ENCODE data around the gene FGFR3. TPM values are rescaled to one million over a fixed set of nuclear protein-coding genes. Genes with fewer than 3 reads are reported as not detected.

FGFR3 gene
- total and polyA plus RNA-seq, 2 of the 4 experiments (the other 2 are of a cell fraction): 0.18 to 0.67 TPM

DNA sequence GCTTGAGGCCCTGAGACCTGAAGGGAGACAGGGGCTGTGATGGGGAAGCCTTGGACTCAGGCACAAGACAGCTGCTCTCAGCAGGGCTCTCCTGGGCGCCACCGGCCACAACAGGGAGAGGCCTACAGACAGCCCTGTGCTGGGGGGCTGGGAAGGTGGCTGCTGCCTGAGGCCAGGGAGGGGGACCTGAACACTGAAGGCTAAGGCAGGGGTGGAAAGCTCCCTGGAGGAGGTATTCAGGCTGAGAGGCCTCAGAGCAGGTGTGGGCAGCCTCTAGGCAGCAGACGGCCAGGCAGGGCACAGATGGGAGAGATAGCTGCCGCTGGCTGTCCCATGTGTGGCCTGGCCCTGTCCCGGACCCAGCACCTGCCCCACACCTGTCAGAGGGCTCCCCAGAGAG lies 38.8 kb upstream of the FGFR3 start:
- Histone ChIP-seq H3K4me3 (ENCODE audit: insufficient read depth, low read depth, low read length) (no peak overlapping the region), H3K56ac (ENCODE audit: extremely low read depth, insufficient read depth, low read length) (no peak overlapping the region), H3K36me3 (ENCODE audit: control insufficient read depth, insufficient read depth, low read length) (no peaks in the 10 kb centered on the region), H2BK120ac (ENCODE audit: low read depth, low read length) (no peak overlapping the region), H4K8ac (ENCODE audit: low read depth in 2 of 2, low read length in 2 of 2) (no peak overlapping the region), H4K5ac (ENCODE audit: low read depth, low read length) (no peak overlapping the region), H3K9me1 (ENCODE audit: insufficient read depth, low read length) (no peaks in the 10 kb centered on the region), H4K91ac (ENCODE audit: insufficient read depth, low read depth, low read length) (no peak overlapping the region), H3K4ac (ENCODE audit: low read depth, low read length) (no peak overlapping the region), H3K4me2 (ENCODE audit: low read depth, low read length) (no peak overlapping the region), H3K14ac (replicated peaks; ENCODE audit: low read depth, low read length) (no peak overlapping the region), H2AK5ac (ENCODE audit: low read depth, low read length) (no peak overlapping the region), H3K9ac (ENCODE audit: low read depth, low read length) (no peak overlapping the region), H3K23ac (ENCODE audit: low read depth, low read length) (no peak overlapping the region), H2AFZ (replicated peaks; ENCODE audit: low read length, poor library complexity) (peak overlapping the region; percentile 3), H2BK15ac (ENCODE audit: low read depth, low read length) (no peak overlapping the region), H3K27ac (ENCODE audit: insufficient read depth, low read length) (no peak overlapping the region), H3K4me1 (ENCODE audit: control insufficient read depth, insufficient read depth, low read length) (no peaks in the 10 kb centered on the region), H3K9me3 (ENCODE audit: control insufficient read depth, insufficient read depth, low read length) (no peaks in the 10 kb centered on the region), H2AK9ac (replicated peaks; ENCODE audit: low read depth, low read length, poor library complexity) (no peak overlapping the region), H2BK20ac (ENCODE audit: low read depth, low read length) (no peak overlapping the region), H3K27me3 (ENCODE audit: control insufficient read depth, insufficient read depth, low read length) (no peaks in the 10 kb centered on the region; the same call in 1 of the 2 replicates), H3K18ac (ENCODE audit: low read depth, low read length) (no peak overlapping the region), H2BK5ac (ENCODE audit: low read depth, low read length, poor library complexity, severe bottlenecking) (no peak overlapping the region), H3K79me1 (ENCODE audit: low read depth in 1 of 2, low read length in 2 of 2) (no peaks in the 10 kb centered on the region), H4K20me1 (ENCODE audit: insufficient read depth, low read length) (no peaks in the 10 kb centered on the region)
- in situ Hi-C loops (cut with MboI; ENCODE audit: low sequenced_read_pairs) (no loop called here), dilution Hi-C loops (cut with HindIII; ENCODE audit: low sequenced_read_pairs, unreplicated experiment) (no loop called here), intact Hi-C loops (cut with micrococcal nuclease) (no loop called here)
- ATAC-seq (ENCODE audit: low read depth) (no peak), DNase-seq (no peak)
- TF ChIP-seq SMC3 (IDR thresholded peaks at IDR 0.05; ENCODE audit: low read depth, low read length): no peak
- TF ChIP-seq MXI1 (IDR thresholded peaks at IDR 0.05; ENCODE audit: borderline replicate concordance, low read depth, low read length): no peak
- TF ChIP-seq CEBPB (IDR thresholded peaks at IDR 0.05; ENCODE audit: low read depth, low read length): no peak
- no peak for TF ChIP-seq RAD21 (IDR thresholded peaks at IDR 0.05; ENCODE audit: low read length)
- TF ChIP-seq RCOR1 (IDR thresholded peaks at IDR 0.05; ENCODE audit: insufficient replicate concordance, low read length): no peak
- no peak for TF ChIP-seq POLR2A (IDR thresholded peaks at IDR 0.05; ENCODE audit: low read depth, low read length)
- TF ChIP-seq, protein P1, sequence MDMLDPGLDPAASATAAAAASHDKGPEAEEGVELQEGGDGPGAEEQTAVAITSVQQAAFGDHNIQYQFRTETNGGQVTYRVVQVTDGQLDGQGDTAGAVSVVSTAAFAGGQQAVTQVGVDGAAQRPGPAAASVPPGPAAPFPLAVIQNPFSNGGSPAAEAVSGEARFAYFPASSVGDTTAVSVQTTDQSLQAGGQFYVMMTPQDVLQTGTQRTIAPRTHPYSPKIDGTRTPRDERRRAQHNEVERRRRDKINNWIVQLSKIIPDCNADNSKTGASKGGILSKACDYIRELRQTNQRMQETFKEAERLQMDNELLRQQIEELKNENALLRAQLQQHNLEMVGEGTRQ (IDR thresholded peaks at IDR 0.05; ENCODE audit: low read depth, low read length): no peak
- TF ChIP-seq NFE2L2 (IDR thresholded peaks at IDR 0.05; ENCODE audit: low read depth, low read length): no peak
- no peak for TF ChIP-seq MAFK (IDR thresholded peaks at IDR 0.05; ENCODE audit: low read depth, low read length)
- no peak for TF ChIP-seq CHD1 (IDR thresholded peaks at IDR 0.05; ENCODE audit: low read depth, low read length)
- no peak for TF ChIP-seq BHLHE40 (IDR thresholded peaks at IDR 0.05; ENCODE audit: low read depth, low read length)
- TF ChIP-seq, protein P2, sequence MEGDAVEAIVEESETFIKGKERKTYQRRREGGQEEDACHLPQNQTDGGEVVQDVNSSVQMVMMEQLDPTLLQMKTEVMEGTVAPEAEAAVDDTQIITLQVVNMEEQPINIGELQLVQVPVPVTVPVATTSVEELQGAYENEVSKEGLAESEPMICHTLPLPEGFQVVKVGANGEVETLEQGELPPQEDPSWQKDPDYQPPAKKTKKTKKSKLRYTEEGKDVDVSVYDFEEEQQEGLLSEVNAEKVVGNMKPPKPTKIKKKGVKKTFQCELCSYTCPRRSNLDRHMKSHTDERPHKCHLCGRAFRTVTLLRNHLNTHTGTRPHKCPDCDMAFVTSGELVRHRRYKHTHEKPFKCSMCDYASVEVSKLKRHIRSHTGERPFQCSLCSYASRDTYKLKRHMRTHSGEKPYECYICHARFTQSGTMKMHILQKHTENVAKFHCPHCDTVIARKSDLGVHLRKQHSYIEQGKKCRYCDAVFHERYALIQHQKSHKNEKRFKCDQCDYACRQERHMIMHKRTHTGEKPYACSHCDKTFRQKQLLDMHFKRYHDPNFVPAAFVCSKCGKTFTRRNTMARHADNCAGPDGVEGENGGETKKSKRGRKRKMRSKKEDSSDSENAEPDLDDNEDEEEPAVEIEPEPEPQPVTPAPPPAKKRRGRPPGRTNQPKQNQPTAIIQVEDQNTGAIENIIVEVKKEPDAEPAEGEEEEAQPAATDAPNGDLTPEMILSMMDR (conservative IDR thresholded peaks at IDR 0.05; ENCODE audit: low read depth, low read length): no peak
- no TSS peak for BruUV-seq (replicated peaks)
- ChIA-PET CTCF (no interaction called here), POLR2A (ENCODE audit: unreplicated experiment) (no interaction called here)
- 87% methylated on average over 3 of the region's 5 CpGs; no CpG with 5 or more reads in 1 of the 2 experiments for WGBS, 2 experiments (ENCODE audit: extremely low coverage in 2 of 2, insufficient read length in 1 of 2)
